GM18507 (cell line): Measurements from ENCODE around the gene CANX.
"Not testable (repeated sequence)": the region's sequence is repeated elsewhere in the genome, so short reads cannot be mapped to it uniquely, and the experiment has no call there.

Experiments
- DNase-seq: peaks from one replicate; pipeline ENCODE4 v3.0.0; 2011; ENCODE audit warnings: low read depth; ENCODE audit not compliant: insufficient read length; ENCODE audit errors: extremely low spot score
- FAIRE-seq: peaks from 2 replicates; lab custom pipeline; 2011; peaks lifted over from hg19 to GRCh38; lab: Jason Lieb, UNC

Gene CANX

GRCh38 chr5:179698935-179699615 is at the start of gene CANX:
TSS of gene CANX (plus strand) at chr5:179698967. CDS start at chr5:179705682, 6,715 bp downstream.
- DNase-seq (no peak), FAIRE-seq (no peak)

GRCh38 chr5:179649166-179649703 is 49.5 kb upstream of the CANX start:
- not testable (repeated sequence) for FAIRE-seq, DNase-seq

DNA sequence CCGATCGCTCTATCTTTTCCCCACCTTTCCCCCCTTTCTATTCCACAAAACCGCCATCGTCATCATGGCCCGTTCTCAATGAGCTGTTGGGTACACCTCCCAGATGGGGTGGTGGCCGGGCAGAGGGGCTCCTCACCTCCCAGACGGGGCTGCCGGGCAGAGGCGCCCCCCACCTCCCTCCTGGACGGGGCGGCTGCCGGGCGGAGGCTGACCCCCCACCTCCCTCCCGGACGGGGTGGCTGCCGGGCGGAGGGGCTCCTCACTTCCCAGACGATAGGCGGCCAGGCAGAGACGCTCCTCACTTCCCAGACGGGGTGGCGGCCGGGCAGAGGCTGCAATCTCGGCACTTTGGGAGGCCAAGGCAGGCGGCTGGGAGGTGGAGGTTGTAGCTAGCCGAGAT is 48.5 kb upstream of the CANX start:
- not testable (repeated sequence) for DNase-seq, FAIRE-seq

- not testable (repeated sequence) for FAIRE-seq, DNase-seq
Measured at GRCh38 chr5:179653135-179653534, 45.6 kb upstream of the CANX start.

GRCh38 chr5:179657302-179658178 is 41.2 kb upstream of the CANX start:
- peak; percentile 89 for FAIRE-seq
- not testable (repeated sequence) for DNase-seq

DNA sequence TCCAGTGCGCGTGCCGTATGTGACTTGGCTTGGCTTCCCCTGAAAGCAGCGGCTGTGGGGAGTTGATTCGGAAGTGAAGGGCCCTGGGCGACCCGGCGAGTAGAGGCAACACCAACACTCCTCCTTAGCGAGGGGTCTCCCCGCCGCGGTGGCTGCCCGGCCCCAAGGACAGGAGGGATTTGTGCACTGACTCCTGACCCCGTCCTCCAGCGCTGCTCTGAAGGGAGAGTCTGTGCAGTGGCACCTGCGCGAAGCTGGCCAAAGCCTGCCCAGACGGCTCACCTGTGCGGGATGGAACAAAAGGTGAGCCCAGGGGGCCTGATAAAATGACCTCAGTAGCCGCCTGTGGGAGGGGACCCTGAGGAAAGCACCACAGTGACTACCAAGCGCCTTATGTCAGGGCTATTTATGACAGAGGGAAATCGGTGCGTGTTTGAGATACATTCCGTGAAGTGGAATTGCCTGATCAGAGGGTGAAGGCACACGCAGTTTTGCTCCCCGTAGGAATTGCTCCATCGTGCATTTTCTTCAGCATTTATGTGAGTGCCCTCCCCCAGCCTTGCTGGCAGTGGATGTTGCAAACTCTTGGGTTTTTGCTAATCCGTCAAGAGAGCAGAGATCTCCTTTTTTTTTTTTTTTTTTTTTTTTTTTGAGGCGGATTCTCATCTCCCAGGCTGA is 40.4 kb upstream of the CANX start:
- DNase-seq, FAIRE-seq: not testable (repeated sequence)

GRCh38 chr5:179661647-179662046 is 37.1 kb upstream of the CANX start:
- not testable (repeated sequence) for FAIRE-seq, DNase-seq

DNA sequence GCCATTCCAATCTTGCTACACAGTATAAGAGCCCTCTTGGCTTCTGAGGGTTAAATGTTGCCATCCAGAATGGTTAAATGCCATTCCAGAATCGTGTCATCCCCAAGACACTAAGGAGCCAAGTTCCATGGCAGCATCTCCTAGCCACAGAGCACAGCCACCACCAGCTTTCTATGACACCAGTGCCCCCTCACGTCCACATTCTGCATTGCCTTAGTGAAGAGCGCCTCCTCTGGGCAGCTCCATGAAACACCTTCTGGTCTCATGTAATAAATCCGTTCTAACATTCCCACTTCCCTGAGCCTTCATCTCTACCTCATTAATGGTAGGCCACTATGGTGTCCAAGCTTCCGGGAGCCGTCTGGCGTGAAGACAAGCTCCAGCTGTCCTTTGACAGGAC is 30.4 kb upstream of the CANX start:
- DNase-seq (peak; percentile 29), FAIRE-seq (peak; percentile 69)

DNA sequence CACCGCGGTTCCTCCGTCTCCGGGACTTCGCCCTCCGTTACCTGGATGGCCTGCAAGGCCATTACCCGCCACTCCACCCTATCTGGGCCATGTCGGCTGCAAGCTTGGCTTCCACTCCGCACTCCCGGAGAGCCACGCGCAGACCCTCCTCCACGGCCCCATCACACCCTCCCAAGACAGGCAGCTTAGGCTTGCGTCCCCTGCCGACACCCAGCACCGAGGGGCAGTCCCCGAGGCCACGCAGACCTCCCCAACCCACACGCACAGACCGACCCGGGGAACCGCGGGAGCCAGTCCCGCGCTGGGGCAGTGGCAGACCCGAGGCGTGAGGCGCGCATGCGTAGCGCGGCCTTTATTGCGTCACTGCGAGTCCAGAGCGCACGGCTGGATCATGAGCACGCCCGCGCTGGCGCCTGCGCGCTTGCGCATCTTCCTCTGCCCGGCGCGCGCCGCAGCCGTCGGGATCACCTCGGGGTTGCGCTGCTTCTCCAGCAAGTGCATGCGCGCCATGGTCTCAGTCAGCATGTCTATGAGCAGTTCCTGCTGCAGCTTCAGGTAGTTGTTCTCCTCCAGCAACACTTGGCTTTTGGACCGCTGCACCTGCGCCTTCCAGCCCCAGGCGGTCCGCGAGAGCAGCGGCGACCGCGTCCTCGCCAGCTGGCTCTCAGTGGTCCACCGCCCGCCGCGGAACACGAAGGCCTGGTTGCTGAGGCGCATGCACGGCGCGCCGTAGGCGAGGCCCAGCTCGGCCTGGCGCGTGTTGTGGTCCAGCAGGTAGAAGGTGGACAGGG is 20.3 kb upstream of the CANX start:
- DNase-seq (peak; percentile 91), FAIRE-seq (peak; percentile 92)

DNA sequence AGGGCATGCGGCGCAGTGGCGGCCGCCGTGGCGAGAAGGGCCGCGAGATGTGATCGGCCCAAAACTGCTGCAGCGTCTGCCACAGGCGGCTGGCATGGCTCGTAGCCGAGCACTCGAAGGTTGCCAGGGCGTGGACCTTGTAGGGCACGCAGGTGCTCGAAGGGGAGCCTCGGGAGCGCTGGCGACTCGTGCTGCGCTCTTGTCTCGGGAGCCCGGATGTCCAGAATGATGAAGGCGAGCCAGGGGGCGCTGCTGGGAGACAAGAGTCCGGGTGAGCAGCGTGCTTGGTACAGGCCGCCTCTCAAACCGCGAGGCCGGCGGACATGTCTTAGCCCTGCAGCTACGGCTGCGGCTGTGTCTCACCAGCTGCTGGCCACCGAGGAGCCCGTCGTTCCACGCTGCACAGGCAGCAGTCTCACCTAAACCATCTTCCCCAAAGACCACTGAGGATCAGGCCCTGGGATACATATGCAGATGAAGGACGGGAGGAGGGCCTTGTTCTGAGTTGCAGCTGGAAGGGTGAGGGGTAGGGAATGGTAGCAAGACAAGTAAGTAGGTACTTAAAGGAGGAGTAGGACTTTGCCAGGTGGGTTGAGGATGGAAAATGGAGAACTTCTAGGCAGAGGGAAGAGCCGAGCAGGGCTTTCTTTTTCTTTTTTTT is 19.6 kb upstream of the CANX start:
- FAIRE-seq (no peak), DNase-seq (no peak)

- FAIRE-seq, result no peak
- DNase-seq, result no peak
Measured at GRCh38 chr5:179680014-179680779, 18.6 kb upstream of the CANX start.

GRCh38 chr5:179680780-179681401 is 17.9 kb upstream of the CANX start, which contains the start of gene CBY3:
TSS of gene CBY3 (minus strand) at chr5:179681034. CDS start at chr5:179680918, 116 bp downstream.
- DNase-seq (no peak), FAIRE-seq (no peak)

DNA sequence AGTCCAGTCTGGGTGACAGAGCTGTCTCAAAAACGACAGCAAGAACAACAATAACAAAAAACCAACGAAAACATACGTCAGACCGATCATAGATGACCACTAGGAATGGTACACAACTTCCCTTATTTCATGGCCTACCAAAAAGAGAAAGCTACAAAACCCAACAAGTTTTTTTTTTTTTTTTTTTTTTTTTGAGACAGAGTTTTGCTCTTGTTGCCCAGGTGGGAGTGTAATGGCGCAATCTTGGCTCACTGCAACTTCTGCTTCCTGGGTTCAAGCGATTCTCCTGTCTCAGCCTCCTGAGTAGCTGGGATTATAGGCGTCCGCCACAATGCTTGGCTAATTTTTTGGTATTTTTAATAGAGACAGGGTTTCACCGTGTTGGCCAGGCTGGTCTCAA is 9.6 kb upstream of the CANX start:
- FAIRE-seq, DNase-seq: not testable (repeated sequence)

DNA sequence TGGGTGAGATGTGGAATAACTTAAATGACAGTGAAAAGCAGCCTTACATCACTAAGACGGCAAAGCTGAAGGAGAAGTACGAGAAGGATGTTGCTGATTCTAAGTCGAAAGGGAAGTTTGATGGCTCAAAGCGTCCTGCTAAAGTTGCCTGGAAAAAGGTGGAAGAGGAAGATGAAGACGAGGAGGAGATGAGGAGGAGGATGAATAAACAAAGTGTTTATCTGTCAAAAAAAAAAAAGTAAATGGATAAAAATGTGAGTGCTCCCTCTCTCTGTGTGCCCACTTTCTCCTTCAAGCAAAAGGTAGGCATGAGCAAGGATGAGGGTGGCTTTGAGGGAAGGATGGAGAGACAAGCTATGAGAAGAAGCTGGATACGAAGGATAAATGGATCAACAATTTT is 4.2 kb upstream of the CANX start:
- no peak for DNase-seq
- no peak for FAIRE-seq

DNA sequence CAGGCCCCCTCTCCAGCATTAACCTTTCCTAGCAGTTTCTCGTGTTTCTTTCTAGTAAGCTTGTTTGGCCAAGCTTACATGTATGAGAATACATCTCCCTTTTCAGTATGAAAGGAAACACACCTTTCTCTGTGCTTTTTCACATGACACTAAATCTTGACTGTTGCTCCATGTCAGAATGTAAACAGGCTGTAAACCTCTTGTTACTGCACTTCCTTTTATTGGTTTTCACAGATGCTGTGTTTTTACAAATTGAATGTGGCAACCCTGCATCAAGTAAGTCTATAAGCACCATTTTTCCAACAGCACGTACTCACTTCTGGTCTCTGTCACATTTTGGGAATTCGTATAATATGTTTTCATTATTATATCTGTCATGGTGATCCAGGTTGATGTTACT is 2.2 kb upstream of the CANX start:
- no peak for FAIRE-seq
- no peak for DNase-seq

GRCh38 chr5:179697108-179697507 is 1.7 kb upstream of the CANX start:
- FAIRE-seq, result no peak
- no peak for DNase-seq

DNA sequence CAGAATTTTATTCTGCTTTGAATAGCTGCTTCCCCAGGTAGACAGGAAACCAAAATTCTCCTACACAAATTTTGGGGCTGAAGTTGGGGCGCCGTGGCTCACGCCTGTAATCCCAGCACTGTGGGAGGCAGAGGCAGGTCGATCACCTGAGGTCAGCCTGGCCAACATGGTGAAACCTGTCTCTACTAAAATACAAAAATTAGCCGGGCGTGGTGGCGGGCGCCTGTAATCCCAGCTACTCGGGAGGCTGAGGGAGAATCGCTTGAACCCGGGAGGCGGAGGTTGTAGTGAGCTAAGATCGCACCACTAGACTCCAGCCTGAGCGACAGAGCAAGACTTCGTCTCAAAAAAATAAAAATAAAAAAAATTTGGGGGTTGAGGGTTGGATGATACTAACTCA is 1.2 kb upstream of the CANX start:
- not testable (repeated sequence) for FAIRE-seq, DNase-seq
